KMS-11 (cell line): ENCODE measurements around the gene TMEM121B.
"Not testable (repeated sequence)": the region's sequence is repeated elsewhere in the genome, so short reads cannot be mapped to it uniquely, and the experiment has no call there.

Experiments
- H2AFZ ChIP-seq: fragments of 200-600 bp; sonication (generic); 2 replicates; pipeline ENCODE4 v1.6.1; 2016; ENCODE audit warnings: antibody characterized with exemption, mixed run types, low read depth
- H3K27ac ChIP-seq: fragments of 200-600 bp; sonication (generic); 2 replicates; pipeline ENCODE4 v1.6.1; 2016; ENCODE audit warnings: mild to moderate bottlenecking, mixed run types
- H3K27me3 ChIP-seq: fragments of 200-600 bp; sonication (generic); 2 replicates; pipeline ENCODE4 v1.6.1; 2017; ENCODE audit warnings: mild to moderate bottlenecking, low read depth, mixed run types, moderate library complexity; ENCODE audit not compliant: insufficient read depth
- H3K36me3 ChIP-seq: fragments of 200-600 bp; sonication (generic); 2 replicates; pipeline ENCODE4 v1.6.1; 2017; ENCODE audit warnings: mild to moderate bottlenecking, mixed run types; ENCODE audit not compliant: insufficient read depth
- H3K4me1 ChIP-seq: fragments of 200-600 bp; sonication (generic); 2 replicates; pipeline ENCODE4 v1.6.1; 2016; ENCODE audit warnings: mild to moderate bottlenecking, low read depth, mixed run types; ENCODE audit not compliant: poor library complexity, severe bottlenecking
- H3K4me2 ChIP-seq: fragments of 200-600 bp; sonication (generic); 2 replicates; pipeline ENCODE4 v1.7.0; 2016; ENCODE audit warnings: mild to moderate bottlenecking, mixed run types
- H3K4me3 ChIP-seq: fragments of 200-600 bp; sonication (generic); IDR thresholded peaks from 2 replicates; pipeline ENCODE4 v1.6.1; 2017; ENCODE audit warnings: low read depth, low read length, mixed read lengths; ENCODE audit not compliant: insufficient read depth
- H3K79me2 ChIP-seq: fragments of 200-600 bp; sonication (generic); 2 replicates; pipeline ENCODE4 v1.6.1; 2016; ENCODE audit warnings: low read depth, mixed run types; ENCODE audit not compliant: insufficient read depth
- H3K9ac ChIP-seq: fragments of 200-600 bp; sonication (generic); 2 replicates; pipeline ENCODE4 v1.6.1; 2016; ENCODE audit warnings: mild to moderate bottlenecking, mixed run types
- H4K20me1 ChIP-seq: fragments of 200-600 bp; sonication (generic); 2 replicates; pipeline ENCODE4 v1.6.1; 2016; ENCODE audit warnings: mild to moderate bottlenecking, mixed run types; ENCODE audit not compliant: insufficient read depth
- CTCF ChIP-seq: fragments of 200-600 bp; sonication (generic); conservative IDR thresholded peaks from 2 replicates; pipeline ENCODE4 v1.6.1; 2017; ENCODE audit warnings: low read depth, mild to moderate bottlenecking, antibody characterized with exemption, low read length, moderate library complexity, mixed read lengths

Gene TMEM121B

DNA sequence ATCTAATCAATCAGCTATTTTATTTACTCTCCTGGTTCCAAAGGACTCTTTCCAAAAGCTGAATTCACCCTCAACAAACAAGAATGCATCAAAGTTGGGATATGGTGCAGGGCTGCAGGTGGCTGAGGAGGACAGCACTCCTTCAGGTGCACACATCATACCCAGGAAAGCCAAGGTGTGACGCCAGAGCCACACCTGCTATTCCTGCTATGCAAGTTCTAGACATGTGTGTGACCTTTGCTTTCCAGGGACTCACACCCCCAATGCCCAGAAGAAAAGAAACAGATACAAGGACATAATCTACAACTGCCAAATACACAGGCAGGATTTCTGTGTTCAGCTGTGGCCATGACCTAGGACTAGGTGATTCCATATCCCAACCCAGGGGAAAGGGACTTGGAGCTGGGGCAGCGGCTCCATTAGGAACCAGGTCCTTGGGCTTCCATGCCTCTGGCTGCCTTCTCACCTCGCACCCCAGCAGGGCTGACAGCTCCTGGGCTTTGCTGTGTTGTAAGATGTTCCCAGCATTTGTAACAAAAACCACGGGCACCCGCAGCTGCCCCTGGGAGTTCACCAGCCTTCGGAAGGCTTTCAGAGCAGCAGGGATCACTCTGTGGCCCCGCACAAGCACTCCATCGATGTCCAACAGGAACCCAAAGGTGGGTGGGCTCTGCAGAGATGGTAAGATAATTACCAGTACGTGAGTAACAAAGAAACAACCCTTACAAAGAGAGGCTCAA, 28.1 kb upstream of the TMEM121B start:
- Histone ChIP-seq H3K4me2 (no peak overlapping the region), H3K4me3 (no peak overlapping the region), H2AFZ (no peak overlapping the region), H4K20me1 (no peaks in the 10 kb centered on the region), H3K27me3 (no peaks in the 10 kb centered on the region), H3K79me2 (peaks cover 31% of the 10 kb centered on the region), H3K4me1 (no peaks in the 10 kb centered on the region), H3K27ac (no peak overlapping the region), H3K9ac (no peak overlapping the region), H3K36me3 (0 out of 2 replicates have a peak, but pooled peaks cover 2% of the 10 kb centered on the region)
- no peak for TF ChIP-seq CTCF

GRCh38 chr22:17147458-17147857, 26.3 kb upstream of the TMEM121B start:
- not testable (repeated sequence) for H3K4me2 ChIP-seq, H3K9ac ChIP-seq, H3K4me3 ChIP-seq, H3K36me3 ChIP-seq, H3K4me1 ChIP-seq, H4K20me1 ChIP-seq, H2AFZ ChIP-seq, H3K27ac ChIP-seq, H3K27me3 ChIP-seq
- peaks cover 20% of the 10 kb centered on the region; the same call in 1 of the 2 replicates for H3K79me2 ChIP-seq

GRCh38 chr22:17145021-17145680, 24.0 kb upstream of the TMEM121B start:
- Histone ChIP-seq H3K36me3 (0 out of 2 replicates have a peak, but pooled peaks cover 2% of the 10 kb centered on the region), H3K4me1 (no peaks in the 10 kb centered on the region), H3K27ac (no peak overlapping the region), H3K27me3 (no peaks in the 10 kb centered on the region), H3K4me2 (no peak overlapping the region), H4K20me1 (no peaks in the 10 kb centered on the region), H2AFZ (no peak overlapping the region), H3K9ac (no peak overlapping the region), H3K79me2 (peaks cover 5% of the 10 kb centered on the region; the same call in 1 of the 2 replicates), H3K4me3 (no peak overlapping the region)
- no peak for TF ChIP-seq CTCF

DNA sequence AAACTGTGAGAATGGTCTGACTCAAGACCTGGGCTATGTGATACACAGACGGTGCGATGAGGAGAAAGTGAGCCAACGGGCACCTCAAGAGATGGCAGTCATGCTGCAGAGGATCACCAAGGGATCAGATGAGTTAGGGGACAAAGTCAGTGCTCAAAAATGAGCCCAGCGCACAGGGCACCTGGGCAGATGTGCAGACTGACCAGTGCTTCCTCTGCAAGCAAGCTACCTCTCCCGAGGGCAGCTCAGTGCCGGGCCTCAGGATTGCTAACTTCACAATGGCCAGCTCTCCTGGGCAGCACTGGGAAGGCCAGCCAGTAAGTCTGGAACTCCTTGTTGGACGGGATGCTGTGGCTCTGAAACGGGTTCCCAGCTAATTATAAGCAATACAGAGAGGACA, 22.7 kb upstream of the TMEM121B start:
- no peak overlapping the region for H2AFZ ChIP-seq

More for the DNA sequence above, 22.7 kb upstream of the TMEM121B start:
- Histone ChIP-seq H3K36me3 (no peaks in the 10 kb centered on the region), H3K4me3 (no peak overlapping the region), H3K9ac (no peak overlapping the region), H3K4me1 (no peaks in the 10 kb centered on the region), H3K79me2 (no peaks in the 10 kb centered on the region), H3K27ac (no peak overlapping the region), H3K27me3 (no peaks in the 10 kb centered on the region), H3K4me2 (no peak overlapping the region), H4K20me1 (no peaks in the 10 kb centered on the region)
- TF ChIP-seq CTCF: no peak
